ENCODE results near the gene TECPR2. TPM values are rescaled to one million over a fixed set of nuclear protein-coding genes. Genes with fewer than 3 reads are reported as not detected.

Gene TECPR2
- total RNA-seq, 1 experiment from 2014 or later = 12.2 TPM

DNA sequence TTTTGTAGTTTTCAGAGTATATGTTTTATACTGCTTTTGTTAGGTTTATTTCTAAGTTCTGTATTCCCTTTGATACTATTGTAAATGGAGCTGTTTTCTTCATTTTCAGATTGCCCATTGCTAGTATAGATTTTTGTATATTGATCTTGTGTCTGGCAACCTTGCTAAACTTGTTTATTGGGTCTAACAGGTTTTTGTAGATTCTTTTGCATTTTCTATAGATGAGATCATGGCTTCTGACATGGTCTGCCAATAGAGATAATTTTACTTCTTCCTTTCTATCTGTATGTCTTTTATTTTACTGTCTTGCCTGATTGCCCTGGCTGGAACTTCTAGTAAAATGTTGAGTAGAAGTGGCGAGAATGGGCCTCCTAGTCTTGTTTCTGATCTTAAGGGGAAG, 106.5 kb downstream of the TECPR2 start:
- TF ChIP-seq, protein P1, sequence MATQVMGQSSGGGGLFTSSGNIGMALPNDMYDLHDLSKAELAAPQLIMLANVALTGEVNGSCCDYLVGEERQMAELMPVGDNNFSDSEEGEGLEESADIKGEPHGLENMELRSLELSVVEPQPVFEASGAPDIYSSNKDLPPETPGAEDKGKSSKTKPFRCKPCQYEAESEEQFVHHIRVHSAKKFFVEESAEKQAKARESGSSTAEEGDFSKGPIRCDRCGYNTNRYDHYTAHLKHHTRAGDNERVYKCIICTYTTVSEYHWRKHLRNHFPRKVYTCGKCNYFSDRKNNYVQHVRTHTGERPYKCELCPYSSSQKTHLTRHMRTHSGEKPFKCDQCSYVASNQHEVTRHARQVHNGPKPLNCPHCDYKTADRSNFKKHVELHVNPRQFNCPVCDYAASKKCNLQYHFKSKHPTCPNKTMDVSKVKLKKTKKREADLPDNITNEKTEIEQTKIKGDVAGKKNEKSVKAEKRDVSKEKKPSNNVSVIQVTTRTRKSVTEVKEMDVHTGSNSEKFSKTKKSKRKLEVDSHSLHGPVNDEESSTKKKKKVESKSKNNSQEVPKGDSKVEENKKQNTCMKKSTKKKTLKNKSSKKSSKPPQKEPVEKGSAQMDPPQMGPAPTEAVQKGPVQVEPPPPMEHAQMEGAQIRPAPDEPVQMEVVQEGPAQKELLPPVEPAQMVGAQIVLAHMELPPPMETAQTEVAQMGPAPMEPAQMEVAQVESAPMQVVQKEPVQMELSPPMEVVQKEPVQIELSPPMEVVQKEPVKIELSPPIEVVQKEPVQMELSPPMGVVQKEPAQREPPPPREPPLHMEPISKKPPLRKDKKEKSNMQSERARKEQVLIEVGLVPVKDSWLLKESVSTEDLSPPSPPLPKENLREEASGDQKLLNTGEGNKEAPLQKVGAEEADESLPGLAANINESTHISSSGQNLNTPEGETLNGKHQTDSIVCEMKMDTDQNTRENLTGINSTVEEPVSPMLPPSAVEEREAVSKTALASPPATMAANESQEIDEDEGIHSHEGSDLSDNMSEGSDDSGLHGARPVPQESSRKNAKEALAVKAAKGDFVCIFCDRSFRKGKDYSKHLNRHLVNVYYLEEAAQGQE (IDR thresholded peaks at IDR 0.05; ENCODE audit: low read depth) = no peak
- TF ChIP-seq SRF (IDR thresholded peaks at IDR 0.05; ENCODE audit: low read depth) (no peak), JUND (IDR thresholded peaks at IDR 0.05) (no peak), ATF3 (IDR thresholded peaks at IDR 0.05) (no peak), EGR1 (IDR thresholded peaks at IDR 0.05; ENCODE audit: low read depth) (no peak), RAD21 (IDR thresholded peaks at IDR 0.05; ENCODE audit: low read depth) (no peak), EZH2 (IDR thresholded peaks at IDR 0.05) (no peak), POLR2A (IDR thresholded peaks at IDR 0.05; ENCODE audit: borderline replicate concordance, extremely low read depth, insufficient read depth, insufficient read length) (no peak), POLR2AphosphoS5 (IDR thresholded peaks at IDR 0.05; ENCODE audit: low read depth, low read length) (no peak), YY1 (IDR thresholded peaks at IDR 0.05; ENCODE audit: extremely low read depth, insufficient replicate concordance, low read depth, low read length) (no peak), CEBPB (IDR thresholded peaks at IDR 0.05; ENCODE audit: low read depth) (no peak)
- TF ChIP-seq, protein P2, sequence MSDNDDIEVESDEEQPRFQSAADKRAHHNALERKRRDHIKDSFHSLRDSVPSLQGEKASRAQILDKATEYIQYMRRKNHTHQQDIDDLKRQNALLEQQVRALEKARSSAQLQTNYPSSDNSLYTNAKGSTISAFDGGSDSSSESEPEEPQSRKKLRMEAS (IDR thresholded peaks at IDR 0.05) = no peak
- TF ChIP-seq, protein P3, sequence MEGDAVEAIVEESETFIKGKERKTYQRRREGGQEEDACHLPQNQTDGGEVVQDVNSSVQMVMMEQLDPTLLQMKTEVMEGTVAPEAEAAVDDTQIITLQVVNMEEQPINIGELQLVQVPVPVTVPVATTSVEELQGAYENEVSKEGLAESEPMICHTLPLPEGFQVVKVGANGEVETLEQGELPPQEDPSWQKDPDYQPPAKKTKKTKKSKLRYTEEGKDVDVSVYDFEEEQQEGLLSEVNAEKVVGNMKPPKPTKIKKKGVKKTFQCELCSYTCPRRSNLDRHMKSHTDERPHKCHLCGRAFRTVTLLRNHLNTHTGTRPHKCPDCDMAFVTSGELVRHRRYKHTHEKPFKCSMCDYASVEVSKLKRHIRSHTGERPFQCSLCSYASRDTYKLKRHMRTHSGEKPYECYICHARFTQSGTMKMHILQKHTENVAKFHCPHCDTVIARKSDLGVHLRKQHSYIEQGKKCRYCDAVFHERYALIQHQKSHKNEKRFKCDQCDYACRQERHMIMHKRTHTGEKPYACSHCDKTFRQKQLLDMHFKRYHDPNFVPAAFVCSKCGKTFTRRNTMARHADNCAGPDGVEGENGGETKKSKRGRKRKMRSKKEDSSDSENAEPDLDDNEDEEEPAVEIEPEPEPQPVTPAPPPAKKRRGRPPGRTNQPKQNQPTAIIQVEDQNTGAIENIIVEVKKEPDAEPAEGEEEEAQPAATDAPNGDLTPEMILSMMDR (IDR thresholded peaks at IDR 0.05 in 2 of 3, conservative IDR thresholded peaks at IDR 0.05 in 1 of 3; ENCODE audit: borderline replicate concordance in 1 of 3, insufficient read depth in 1 of 3, low read depth in 2 of 3, low read length in 2 of 3) = no peak
- Histone ChIP-seq H3K27me3 (ENCODE audit: insufficient read depth, low read length) (no peaks in the 10 kb centered on the region), H4K20me1 (ENCODE audit: insufficient read depth) (no peaks in the 10 kb centered on the region), H3K79me2 (ENCODE audit: insufficient read depth, low read length) (no peaks in the 10 kb centered on the region), H3K9me2 (ENCODE audit: insufficient read depth) (no peaks in the 10 kb centered on the region), H3K4me3 (replicated peaks in 1 of 2; ENCODE audit: low read depth in 1 of 2, low read length in 2 of 2) (no peak overlapping the region), H3K9me3 (ENCODE audit: control insufficient read depth in 1 of 2, insufficient read depth in 1 of 2, low read depth in 1 of 2, low read length in 2 of 2) (no peaks in the 10 kb centered on the region), H3K36me3 (ENCODE audit: control insufficient read depth in 1 of 2, insufficient read depth in 2 of 2, low read length in 2 of 2) (no peaks in the 10 kb centered on the region), H3K27ac (ENCODE audit: low read depth, low read length) (no peak overlapping the region), H3K9ac (ENCODE audit: low read length) (no peak overlapping the region), H3K4me1 (ENCODE audit: control insufficient read depth in 1 of 2, insufficient read depth in 2 of 2, low read length in 2 of 2) (peaks cover 0 to 6% of the 10 kb centered on the region in 2 experiments; a peak in 1 of 4 replicates), H2AFZ (ENCODE audit: low read depth, low read length, poor library complexity, severe bottlenecking) (no peak overlapping the region), H3K4me2 (ENCODE audit: low read length) (no peak overlapping the region)
- DNase-seq (ENCODE audit: low read depth, low spot score) (no peak), ATAC-seq (no peak)
- POLR2A ChIA-PET = no interaction called here
- no TSS peak for BruUV-seq (replicated peaks)
- intact Hi-C loops (cut with micrococcal nuclease) = no loop called here
- CTCF ChIA-PET = no interaction called here
- RAD21 ChIA-PET (ENCODE audit: low non-redundant PET in 1 of 2, low total read pairs in 2 of 2, uncharacterized antibody in 2 of 2, unreplicated experiment in 2 of 2) = no interaction called here
